Activated gamma-delta T cell treated with anti-CD3 and anti-CD28 coated beads, Interleukin-2, amount 50 U/mL, for 16 hours (primary cell): ENCODE data around the gene THRAP3.
"Not testable (repeated sequence)": the region's sequence is repeated elsewhere in the genome, so short reads cannot be mapped to it uniquely, and the experiment has no call there.

Experiments
- DNase-seq: peaks from one replicate; pipeline ENCODE4 v3.0.0-alpha.2; 2020; ENCODE audit warnings: low read depth

The THRAP3 gene

GRCh38 chr1:36207339-36207738 is 16.9 kb upstream of the THRAP3 start:
- no peak for DNase-seq

- no peak for DNase-seq
Observed at GRCh38 chr1:36208978-36209703, 15.1 kb upstream of the THRAP3 start.

- no peak for DNase-seq
Observed at GRCh38 chr1:36211307-36211706, 12.9 kb upstream of the THRAP3 start.

GRCh38 chr1:36211841-36212240 is 12.4 kb upstream of the THRAP3 start:
- no peak for DNase-seq

- no peak for DNase-seq
Observed at GRCh38 chr1:36212782-36213181, 11.5 kb upstream of the THRAP3 start.

- DNase-seq: no peak
Observed at GRCh38 chr1:36217670-36218069, 6.6 kb upstream of the THRAP3 start.

GRCh38 chr1:36221901-36222300 is 2.3 kb upstream of the THRAP3 start:
- DNase-seq: not testable (repeated sequence)

GRCh38 chr1:36222481-36223380 is 1.5 kb upstream of the THRAP3 start:
- DNase-seq: no peak

GRCh38 chr1:36223381-36223995 is 755 bp upstream of the THRAP3 start:
- DNase-seq: peak; percentile 6

- no peak for DNase-seq
Observed at GRCh38 chr1:36224537-36225282, 467 bp downstream of the THRAP3 start.

GRCh38 chr1:36225283-36225899 is 1.1 kb downstream of the THRAP3 start:
- no peak for DNase-seq

GRCh38 chr1:36230279-36230678 is 6.0 kb downstream of the THRAP3 start:
- DNase-seq: not testable (repeated sequence)

- DNase-seq: no peak
Observed at GRCh38 chr1:36231191-36231590, 6.9 kb downstream of the THRAP3 start.

GRCh38 chr1:36232212-36233095 is 8.2 kb downstream of the THRAP3 start:
- DNase-seq: no peak

GRCh38 chr1:36236302-36236701 is 12.1 kb downstream of the THRAP3 start:
- no peak for DNase-seq

GRCh38 chr1:36238433-36238832 is 14.2 kb downstream of the THRAP3 start:
- no peak for DNase-seq

- DNase-seq: no peak
Observed at GRCh38 chr1:36239941-36240637, 15.8 kb downstream of the THRAP3 start.

- DNase-seq: no peak
Observed at GRCh38 chr1:36247538-36247937, 23.3 kb downstream of the THRAP3 start.

- DNase-seq: no peak
Observed at GRCh38 chr1:36248250-36248894, 24.1 kb downstream of the THRAP3 start.
